Measurements from ENCODE around the gene RAB14.

Gene RAB14

GRCh38 chr9:121206516-121207370 is 5.1 kb upstream of the RAB14 start:
- Histone ChIP-seq H3K27ac (ENCODE audit: insufficient read depth, low read depth, low read length, poor library complexity, severe bottlenecking) (no peak overlapping the region), H3K4me3 (ENCODE audit: insufficient read depth, low read depth, low read length) (no peak overlapping the region), H3K36me3 (ENCODE audit: control insufficient read depth, insufficient read depth, low read length) (no peaks in the 10 kb centered on the region), H3K4me1 (ENCODE audit: control insufficient read depth, insufficient read depth, low read length) (peaks cover 4% of the 10 kb centered on the region), H3K9me3 (ENCODE audit: control insufficient read depth, low read length) (no peaks in the 10 kb centered on the region), H3K27me3 (ENCODE audit: control insufficient read depth, insufficient read depth, low read length, poor library complexity, severe bottlenecking) (no peaks in the 10 kb centered on the region)
- 39 to 43% methylated on average over 8 of the region's 8 CpGs for WGBS, 2 experiments

GRCh38 chr9:121204611-121205010 is 2.9 kb upstream of the RAB14 start:
- H3K27ac ChIP-seq (ENCODE audit: insufficient read depth, low read depth, low read length, poor library complexity, severe bottlenecking) = no peak overlapping the region
- no peaks in the 10 kb centered on the region for H3K36me3 ChIP-seq (ENCODE audit: control insufficient read depth, insufficient read depth, low read length)
- H3K9me3 ChIP-seq (ENCODE audit: control insufficient read depth, low read length) = no peaks in the 10 kb centered on the region
- no peaks in the 10 kb centered on the region for H3K27me3 ChIP-seq (ENCODE audit: control insufficient read depth, insufficient read depth, low read length, poor library complexity, severe bottlenecking)
- H3K4me1 ChIP-seq (ENCODE audit: control insufficient read depth, insufficient read depth, low read length) = peaks cover 13% of the 10 kb centered on the region
- no peak overlapping the region for H3K4me3 ChIP-seq (ENCODE audit: insufficient read depth, low read depth, low read length)

- no peaks in the 10 kb centered on the region for H3K27me3 ChIP-seq (ENCODE audit: control insufficient read depth, insufficient read depth, low read length, poor library complexity, severe bottlenecking)
- WGBS, 2 experiments = 73 to 88% methylated on average over 1 to 2 of the region's 2 CpGs
- H3K36me3 ChIP-seq (ENCODE audit: control insufficient read depth, insufficient read depth, low read length) = no peaks in the 10 kb centered on the region
- H3K27ac ChIP-seq (ENCODE audit: insufficient read depth, low read depth, low read length, poor library complexity, severe bottlenecking) = no peak overlapping the region
- peaks cover 13% of the 10 kb centered on the region for H3K4me1 ChIP-seq (ENCODE audit: control insufficient read depth, insufficient read depth, low read length)
- H3K9me3 ChIP-seq (ENCODE audit: control insufficient read depth, low read length) = no peaks in the 10 kb centered on the region
- H3K4me3 ChIP-seq (ENCODE audit: insufficient read depth, low read depth, low read length) = no peak overlapping the region
Measured at GRCh38 chr9:121204121-121204520, 2.5 kb upstream of the RAB14 start.

- Histone ChIP-seq H3K27me3 (ENCODE audit: control insufficient read depth, insufficient read depth, low read length, poor library complexity, severe bottlenecking) (no peaks in the 10 kb centered on the region), H3K4me1 (ENCODE audit: control insufficient read depth, insufficient read depth, low read length) (peaks cover 9% of the 10 kb centered on the region), H3K4me3 (ENCODE audit: insufficient read depth, low read depth, low read length) (peak overlapping the region; percentile 90), H3K27ac (ENCODE audit: insufficient read depth, low read depth, low read length, poor library complexity, severe bottlenecking) (peak overlapping the region; percentile 84), H3K9me3 (ENCODE audit: control insufficient read depth, low read length) (no peaks in the 10 kb centered on the region), H3K36me3 (ENCODE audit: control insufficient read depth, insufficient read depth, low read length) (no peaks in the 10 kb centered on the region)
- 0 to 1% methylated on average over 81 of the region's 81 CpGs for WGBS, 2 experiments
Measured at GRCh38 chr9:121201045-121201737, 478 bp downstream of the RAB14 start.

GRCh38 chr9:121200356-121200755 is 1.3 kb downstream of the RAB14 start:
- peak overlapping the region; percentile 90 for H3K4me3 ChIP-seq (ENCODE audit: insufficient read depth, low read depth, low read length)
- no peaks in the 10 kb centered on the region for H3K9me3 ChIP-seq (ENCODE audit: control insufficient read depth, low read length)
- no peaks in the 10 kb centered on the region for H3K27me3 ChIP-seq (ENCODE audit: control insufficient read depth, insufficient read depth, low read length, poor library complexity, severe bottlenecking)
- peaks cover 9% of the 10 kb centered on the region for H3K4me1 ChIP-seq (ENCODE audit: control insufficient read depth, insufficient read depth, low read length)
- no peaks in the 10 kb centered on the region for H3K36me3 ChIP-seq (ENCODE audit: control insufficient read depth, insufficient read depth, low read length)
- 79 to 86% methylated on average over 3 to 4 of the region's 4 CpGs for WGBS, 2 experiments
- H3K27ac ChIP-seq (ENCODE audit: insufficient read depth, low read depth, low read length, poor library complexity, severe bottlenecking) = no peak overlapping the region

- H3K4me3 ChIP-seq (ENCODE audit: insufficient read depth, low read depth, low read length) = peak overlapping the region; percentile 90
- H3K4me1 ChIP-seq (ENCODE audit: control insufficient read depth, insufficient read depth, low read length) = peaks cover 9% of the 10 kb centered on the region
- H3K36me3 ChIP-seq (ENCODE audit: control insufficient read depth, insufficient read depth, low read length) = no peaks in the 10 kb centered on the region
- no peaks in the 10 kb centered on the region for H3K9me3 ChIP-seq (ENCODE audit: control insufficient read depth, low read length)
- no peaks in the 10 kb centered on the region for H3K27me3 ChIP-seq (ENCODE audit: control insufficient read depth, insufficient read depth, low read length, poor library complexity, severe bottlenecking)
- WGBS, 2 experiments = 68 to 100% methylated on average over 1 to 2 of the region's 2 CpGs
- H3K27ac ChIP-seq (ENCODE audit: insufficient read depth, low read depth, low read length, poor library complexity, severe bottlenecking) = no peak overlapping the region
Measured at GRCh38 chr9:121199921-121200320, 1.7 kb downstream of the RAB14 start.

- Histone ChIP-seq H3K9me3 (ENCODE audit: control insufficient read depth, low read length) (no peaks in the 10 kb centered on the region), H3K36me3 (ENCODE audit: control insufficient read depth, insufficient read depth, low read length) (no peaks in the 10 kb centered on the region), H3K4me3 (ENCODE audit: insufficient read depth, low read depth, low read length) (no peak overlapping the region), H3K27me3 (ENCODE audit: control insufficient read depth, insufficient read depth, low read length, poor library complexity, severe bottlenecking) (no peaks in the 10 kb centered on the region), H3K27ac (ENCODE audit: insufficient read depth, low read depth, low read length, poor library complexity, severe bottlenecking) (no peak overlapping the region), H3K4me1 (ENCODE audit: control insufficient read depth, insufficient read depth, low read length) (peaks cover 9% of the 10 kb centered on the region)
- 73 to 87% methylated on average over 4 of the region's 4 CpGs for WGBS, 2 experiments
Measured at GRCh38 chr9:121198512-121199042, 3.1 kb downstream of the RAB14 start.

GRCh38 chr9:121197132-121197531 is 4.5 kb downstream of the RAB14 start:
- no peak overlapping the region for H3K27ac ChIP-seq (ENCODE audit: insufficient read depth, low read depth, low read length, poor library complexity, severe bottlenecking)
- H3K4me1 ChIP-seq (ENCODE audit: control insufficient read depth, insufficient read depth, low read length) = peaks cover 9% of the 10 kb centered on the region
- H3K4me3 ChIP-seq (ENCODE audit: insufficient read depth, low read depth, low read length) = no peak overlapping the region
- no peaks in the 10 kb centered on the region for H3K9me3 ChIP-seq (ENCODE audit: control insufficient read depth, low read length)
- H3K36me3 ChIP-seq (ENCODE audit: control insufficient read depth, insufficient read depth, low read length) = no peaks in the 10 kb centered on the region
- no CpG with 5 or more reads among the region's 1 CpG for WGBS, 2 experiments
- H3K27me3 ChIP-seq (ENCODE audit: control insufficient read depth, insufficient read depth, low read length, poor library complexity, severe bottlenecking) = no peaks in the 10 kb centered on the region

GRCh38 chr9:121196389-121196788 is 5.3 kb downstream of the RAB14 start:
- no peak overlapping the region for H3K27ac ChIP-seq (ENCODE audit: insufficient read depth, low read depth, low read length, poor library complexity, severe bottlenecking)
- H3K9me3 ChIP-seq (ENCODE audit: control insufficient read depth, low read length) = no peaks in the 10 kb centered on the region
- 76 to 80% methylated on average over 2 to 3 of the region's 4 CpGs for WGBS, 2 experiments
- H3K27me3 ChIP-seq (ENCODE audit: control insufficient read depth, insufficient read depth, low read length, poor library complexity, severe bottlenecking) = no peaks in the 10 kb centered on the region
- H3K4me1 ChIP-seq (ENCODE audit: control insufficient read depth, insufficient read depth, low read length) = peaks cover 9% of the 10 kb centered on the region
- no peaks in the 10 kb centered on the region for H3K36me3 ChIP-seq (ENCODE audit: control insufficient read depth, insufficient read depth, low read length)
- no peak overlapping the region for H3K4me3 ChIP-seq (ENCODE audit: insufficient read depth, low read depth, low read length)

GRCh38 chr9:121194730-121195129 is 6.9 kb downstream of the RAB14 start:
- H3K4me3 ChIP-seq (ENCODE audit: insufficient read depth, low read depth, low read length) = no peak overlapping the region
- WGBS, 2 experiments = no CpG with 5 or more reads among the region's 1 CpG
- H3K27me3 ChIP-seq (ENCODE audit: control insufficient read depth, insufficient read depth, low read length, poor library complexity, severe bottlenecking) = no peaks in the 10 kb centered on the region
- H3K27ac ChIP-seq (ENCODE audit: insufficient read depth, low read depth, low read length, poor library complexity, severe bottlenecking) = no peak overlapping the region
- H3K9me3 ChIP-seq (ENCODE audit: control insufficient read depth, low read length) = no peaks in the 10 kb centered on the region
- H3K4me1 ChIP-seq (ENCODE audit: control insufficient read depth, insufficient read depth, low read length) = no peaks in the 10 kb centered on the region
- H3K36me3 ChIP-seq (ENCODE audit: control insufficient read depth, insufficient read depth, low read length) = no peaks in the 10 kb centered on the region

All from ectodermal cell (in vitro differentiated cells).